Retinal pigment epithelial cell (primary cell): Measurements from ENCODE around the gene CNGA1.

Experiments used
- DNase-seq: peaks from one replicate; pipeline ENCODE4 v3.0.0-alpha.2; 2010; ENCODE audit warnings: low read depth
- H3K4me3 ChIP-seq: 2 replicates; pipeline ENCODE4 v1.5.1; 2011; ENCODE audit warnings: mild to moderate bottlenecking, low read length, control low read depth, moderate library complexity
- TF ChIP-seq, protein P1 (sequence below): conservative IDR thresholded peaks from 2 replicates; pipeline ENCODE4 v1.5.1; 2011; ENCODE audit warnings: low read depth, low read length, control low read depth, inconsistent platforms

CNGA1 gene

DNA sequence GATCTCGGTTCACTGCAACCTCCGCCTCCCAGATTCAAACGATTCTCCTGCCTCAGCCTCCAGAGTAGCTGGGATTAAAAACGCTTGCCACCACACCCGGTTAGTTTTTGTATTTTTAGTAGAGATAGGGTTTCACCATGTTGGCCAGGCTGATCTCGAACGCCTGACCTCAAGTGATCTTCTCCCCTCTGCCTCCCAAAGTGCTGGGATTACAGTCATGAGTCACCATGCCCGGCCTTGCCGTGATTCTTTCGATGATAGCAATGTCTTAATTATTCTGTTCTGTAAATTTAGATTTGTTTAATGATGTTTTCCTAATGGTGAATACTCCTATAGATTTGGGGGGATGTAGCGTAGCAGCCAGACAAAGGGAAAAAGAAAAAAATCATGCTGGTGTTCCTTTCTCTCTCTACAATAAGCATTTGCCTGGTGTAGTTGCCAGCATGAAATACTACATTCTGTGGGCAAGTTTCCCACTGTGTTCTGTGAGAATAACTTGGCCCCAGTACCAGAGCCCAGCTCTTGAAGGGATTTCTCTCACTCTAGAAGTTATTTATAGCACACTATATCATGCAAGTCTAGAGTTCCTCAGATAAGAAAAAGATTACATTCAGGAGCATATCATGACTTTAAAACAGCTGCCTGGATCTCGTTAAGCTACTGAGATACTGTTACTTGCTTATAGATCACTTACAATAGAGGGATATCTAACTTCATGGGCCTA lies 15.5 kb upstream of the CNGA1 start:
- no peak overlapping the region for H3K4me3 ChIP-seq
- TF ChIP-seq, protein P1, sequence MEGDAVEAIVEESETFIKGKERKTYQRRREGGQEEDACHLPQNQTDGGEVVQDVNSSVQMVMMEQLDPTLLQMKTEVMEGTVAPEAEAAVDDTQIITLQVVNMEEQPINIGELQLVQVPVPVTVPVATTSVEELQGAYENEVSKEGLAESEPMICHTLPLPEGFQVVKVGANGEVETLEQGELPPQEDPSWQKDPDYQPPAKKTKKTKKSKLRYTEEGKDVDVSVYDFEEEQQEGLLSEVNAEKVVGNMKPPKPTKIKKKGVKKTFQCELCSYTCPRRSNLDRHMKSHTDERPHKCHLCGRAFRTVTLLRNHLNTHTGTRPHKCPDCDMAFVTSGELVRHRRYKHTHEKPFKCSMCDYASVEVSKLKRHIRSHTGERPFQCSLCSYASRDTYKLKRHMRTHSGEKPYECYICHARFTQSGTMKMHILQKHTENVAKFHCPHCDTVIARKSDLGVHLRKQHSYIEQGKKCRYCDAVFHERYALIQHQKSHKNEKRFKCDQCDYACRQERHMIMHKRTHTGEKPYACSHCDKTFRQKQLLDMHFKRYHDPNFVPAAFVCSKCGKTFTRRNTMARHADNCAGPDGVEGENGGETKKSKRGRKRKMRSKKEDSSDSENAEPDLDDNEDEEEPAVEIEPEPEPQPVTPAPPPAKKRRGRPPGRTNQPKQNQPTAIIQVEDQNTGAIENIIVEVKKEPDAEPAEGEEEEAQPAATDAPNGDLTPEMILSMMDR, result no peak
- peak; percentile 81 for DNase-seq

DNA sequence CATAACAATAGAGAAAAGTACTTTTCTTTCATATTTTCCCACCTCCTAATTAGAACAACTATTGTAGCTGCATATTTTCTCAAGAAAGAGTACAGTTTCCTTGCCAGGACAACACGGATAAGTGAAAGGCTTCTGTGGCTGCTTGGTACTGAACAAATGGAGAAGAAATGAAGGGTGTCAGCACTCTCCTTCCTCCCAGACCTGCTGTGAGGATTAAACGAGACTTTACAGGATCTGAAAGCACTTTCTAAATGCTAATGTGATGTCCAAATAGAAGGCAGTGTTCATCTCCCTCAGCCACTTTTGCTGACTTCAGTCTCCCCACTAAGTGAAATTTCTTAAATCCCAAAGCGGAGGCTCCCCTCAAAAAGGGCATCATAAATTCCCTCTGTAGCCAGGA lies 14.0 kb upstream of the CNGA1 start:
- TF ChIP-seq, protein P1, result no peak
- no peak overlapping the region for H3K4me3 ChIP-seq
- DNase-seq, result no peak

DNA sequence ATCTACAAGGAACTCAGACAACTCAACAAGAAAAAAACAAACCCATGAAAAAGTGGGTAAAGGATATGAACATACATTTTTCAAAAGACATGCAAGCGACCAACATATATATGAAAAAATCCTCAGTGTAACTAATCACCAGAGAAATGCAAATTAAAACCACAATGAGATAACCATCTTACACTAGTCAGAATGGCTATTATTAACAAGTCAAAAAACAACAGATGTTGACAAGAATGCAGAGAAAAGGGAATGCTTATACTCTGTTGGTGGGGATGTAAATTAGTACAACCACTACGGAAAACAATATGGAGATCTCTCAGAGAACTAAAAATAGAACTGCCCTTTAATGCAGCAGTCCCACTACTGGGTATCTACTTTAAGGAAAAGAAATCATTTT lies 12.2 kb upstream of the CNGA1 start:
- TF ChIP-seq, protein P1, result no peak
- no peak for DNase-seq
- H3K4me3 ChIP-seq, result no peak overlapping the region

DNA sequence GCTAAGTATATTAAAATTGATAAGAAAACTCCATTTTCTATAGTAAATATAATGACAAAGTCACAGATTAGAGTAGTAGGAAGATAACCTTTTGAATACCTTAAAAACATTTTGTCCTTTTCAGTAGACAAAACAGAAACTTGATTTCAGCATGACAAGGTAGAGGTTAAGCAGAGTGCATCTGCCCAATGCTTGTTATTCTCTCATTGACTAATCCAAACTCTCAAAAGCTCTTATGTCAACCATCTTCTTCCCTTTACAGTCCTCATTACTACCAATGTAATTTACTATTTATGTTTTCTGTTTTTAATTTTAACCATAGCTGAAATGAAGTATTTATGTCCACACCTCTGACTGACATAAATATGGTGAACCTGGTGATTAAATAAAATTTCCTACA lies 11.2 kb upstream of the CNGA1 start:
- TF ChIP-seq, protein P1, result no peak
- H3K4me3 ChIP-seq, result no peak overlapping the region
- no peak for DNase-seq

DNA sequence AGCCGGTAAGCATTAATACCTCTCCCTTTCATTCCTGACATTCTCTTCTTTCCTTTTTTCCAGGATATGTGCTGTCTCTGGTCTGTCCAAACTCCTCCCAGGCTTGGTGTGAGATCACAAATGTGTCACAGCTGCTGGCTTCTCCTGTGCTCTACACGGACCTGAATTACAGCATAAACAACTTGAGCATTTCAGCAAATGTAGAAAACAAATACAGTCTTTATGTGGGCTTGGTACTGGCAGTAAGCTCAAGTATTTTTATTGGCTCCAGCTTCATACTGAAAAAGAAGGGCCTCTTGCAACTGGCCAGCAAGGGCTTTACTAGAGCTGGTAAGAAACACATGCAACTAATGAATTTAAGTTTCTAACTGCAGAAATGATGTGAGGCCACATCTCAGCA lies 8.5 kb upstream of the CNGA1 start:
- no peak for DNase-seq
- TF ChIP-seq, protein P1, result no peak
- no peak overlapping the region for H3K4me3 ChIP-seq

DNA sequence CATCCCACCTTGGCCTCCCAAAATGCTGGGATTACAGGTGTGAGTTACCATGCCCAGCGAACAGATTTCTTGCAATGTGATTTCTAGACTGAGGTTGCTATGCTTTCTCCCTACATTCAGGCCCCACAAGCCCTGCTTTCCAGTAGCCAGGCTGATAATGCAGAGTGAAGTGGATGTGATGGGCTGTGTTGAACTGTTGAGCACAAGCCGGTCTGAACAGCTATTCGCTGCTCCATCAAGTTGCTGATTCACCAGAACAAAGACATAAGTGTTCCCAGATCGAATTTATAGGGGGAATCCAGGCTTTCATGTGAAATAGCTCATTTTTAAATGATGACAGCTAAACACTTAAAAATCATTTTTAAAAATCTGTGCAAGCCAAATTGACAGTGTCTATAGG lies 8.0 kb upstream of the CNGA1 start:
- TF ChIP-seq, protein P1, result no peak
- no peak for DNase-seq
- no peak overlapping the region for H3K4me3 ChIP-seq

DNA sequence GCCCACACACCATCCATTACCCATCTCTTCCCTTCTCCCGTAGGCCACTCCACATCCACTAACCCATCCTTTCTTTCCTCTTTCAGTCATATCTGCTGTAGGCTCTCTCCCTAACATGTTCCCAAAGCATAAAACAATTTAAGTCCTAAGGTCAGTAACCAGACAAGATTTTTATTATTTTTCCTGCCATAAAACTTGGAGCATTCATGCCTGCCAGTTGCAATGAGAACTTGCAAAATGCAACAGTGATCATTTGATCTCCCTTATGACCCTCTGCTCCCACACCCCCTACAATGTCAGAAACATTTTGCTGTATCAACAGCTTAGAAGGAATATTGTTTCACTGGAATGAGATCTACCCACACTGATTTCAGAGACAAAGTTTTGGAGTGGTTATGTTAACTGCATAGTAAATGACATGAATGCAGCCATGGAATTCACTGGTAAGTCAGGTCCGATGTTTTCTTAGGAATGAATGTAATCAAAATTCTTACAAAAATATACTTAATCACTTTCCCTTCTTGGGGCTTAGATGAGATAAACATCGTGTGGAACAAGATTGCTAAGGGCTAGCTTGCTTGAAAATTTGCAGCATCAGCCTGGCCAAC lies 5.8 kb upstream of the CNGA1 start:
- H3K4me3 ChIP-seq, result no peak overlapping the region
- DNase-seq, result no peak
- TF ChIP-seq, protein P1, result no peak
